ENCODE measurements around the gene RNF10. TPM values are rescaled to one million over a fixed set of nuclear protein-coding genes. Genes with fewer than 3 reads are reported as not detected.

RNF10 gene
- total and polyA plus RNA-seq, 2 experiments from 2014 or later: 113 to 149 TPM

GRCh38 chr12:120536064-120536791, 2.1 kb downstream of the RNF10 start (continued):
- TF ChIP-seq CTCF (conservative IDR thresholded peaks at IDR 0.05; ENCODE audit: low read depth in 2 of 2): no peak
- TF ChIP-seq EZH2 (IDR thresholded peaks at IDR 0.05; ENCODE audit: low read depth, unreplicated experiment): no peak
- no peak for TF ChIP-seq ZNF114 (CRISPR knock-in tag; IDR thresholded peaks at IDR 0.05)
- no peak for TF ChIP-seq ETS1 (IDR thresholded peaks at IDR 0.05)
- no peak for TF ChIP-seq STAT1 (IDR thresholded peaks at IDR 0.05; ENCODE audit: unreplicated experiment)
- no peak for TF ChIP-seq REST (IDR thresholded peaks at IDR 0.05; ENCODE audit: unreplicated experiment)
- no peak for TF ChIP-seq ZNF331 (CRISPR knock-in tag; IDR thresholded peaks at IDR 0.05; ENCODE audit: low read depth)
- no peak for TF ChIP-seq CREB1 (CRISPR knock-in tag; IDR thresholded peaks at IDR 0.05; ENCODE audit: low read depth)

GRCh38 chr12:120537856-120538220, 3.7 kb downstream of the RNF10 start:
- H4K20me1 ChIP-seq (replicated peaks; ENCODE audit: insufficient read depth): peaks cover 66% of the 10 kb centered on the region
- TF ChIP-seq EZH2 (IDR thresholded peaks at IDR 0.05; ENCODE audit: low read depth, unreplicated experiment): no peak
- TF ChIP-seq ZNF462 (CRISPR knock-in tag; IDR thresholded peaks at IDR 0.05): no peak
- peak overlapping the region; percentile 30; the same call in 1 of the 2 replicates for H3K27ac ChIP-seq (ENCODE audit: low read depth)
- H3F3A ChIP-seq (replicated peaks; ENCODE audit: low read depth): peaks cover 2% of the 10 kb centered on the region; the same call in 1 of the 2 replicates
- H2AFZ ChIP-seq: no peak overlapping the region
- DNase-seq (ENCODE audit: low spot score) (no peak), ATAC-seq (no peak)
- peaks cover 22% of the 10 kb centered on the region for H3K36me3 Mint-ChIP-seq (ENCODE audit: low read depth)
- peak overlapping the region; percentile 10 for H3K4me3 ChIP-seq
- H3K9me3 Mint-ChIP-seq: no peaks in the 10 kb centered on the region
- no peak overlapping the region; the same call in 1 of the 2 replicates for H3K27ac Mint-ChIP-seq
- H3K9me2 ChIP-seq (ENCODE audit: insufficient read depth): no peaks in the 10 kb centered on the region
- H3K27me3 Mint-ChIP-seq (ENCODE audit: insufficient read depth, low read depth, poor library complexity): peaks cover 5% of the 10 kb centered on the region
- H3K36me3 ChIP-seq (ENCODE audit: insufficient read depth): no peaks in the 10 kb centered on the region
- peak overlapping the region; percentile 85 for H3K4me2 ChIP-seq
- peaks cover 27% of the 10 kb centered on the region for H3K4me1 Mint-ChIP-seq
- H3K4me3 Mint-ChIP-seq: no peak overlapping the region
- peaks cover 84% of the 10 kb centered on the region for H3K79me2 ChIP-seq (replicated peaks; ENCODE audit: insufficient read depth)
- no peaks in the 10 kb centered on the region for H3K27me3 ChIP-seq (ENCODE audit: insufficient read depth)
- peaks cover 37% of the 10 kb centered on the region for H3K4me1 ChIP-seq (ENCODE audit: insufficient read depth)
